Measurements from ENCODE around the gene N4BP2.

DNA sequence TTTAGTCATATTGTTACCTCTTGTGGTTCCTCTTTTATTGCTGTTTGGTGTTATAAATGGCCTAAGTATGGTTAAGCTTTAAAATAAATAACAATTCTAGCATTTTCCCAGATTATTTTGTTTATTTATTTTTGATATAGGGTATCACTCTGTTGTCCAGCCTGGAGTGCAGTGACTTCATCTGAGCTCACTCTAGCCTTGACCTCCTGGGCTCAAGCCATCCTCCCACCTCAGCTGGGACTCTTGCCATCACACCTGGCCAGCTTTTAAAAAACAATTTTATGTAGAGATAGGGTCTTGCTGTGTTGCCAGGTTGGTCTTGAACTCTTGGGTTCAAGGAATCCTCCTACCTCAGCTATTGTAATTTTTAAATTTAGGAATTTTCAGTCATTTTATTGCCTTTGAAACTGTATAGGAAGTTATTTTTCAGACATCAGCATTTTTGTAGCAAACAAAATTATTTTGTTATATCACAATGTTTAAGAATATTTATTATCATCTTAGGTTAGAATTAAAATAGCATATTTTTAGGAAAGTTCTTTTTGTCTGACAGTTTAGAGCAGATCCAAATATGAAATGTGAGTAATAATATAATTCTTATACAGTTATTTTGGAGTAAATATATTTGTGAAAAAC, 73.9 kb downstream of the N4BP2 start:
- TF ChIP-seq, protein P1, sequence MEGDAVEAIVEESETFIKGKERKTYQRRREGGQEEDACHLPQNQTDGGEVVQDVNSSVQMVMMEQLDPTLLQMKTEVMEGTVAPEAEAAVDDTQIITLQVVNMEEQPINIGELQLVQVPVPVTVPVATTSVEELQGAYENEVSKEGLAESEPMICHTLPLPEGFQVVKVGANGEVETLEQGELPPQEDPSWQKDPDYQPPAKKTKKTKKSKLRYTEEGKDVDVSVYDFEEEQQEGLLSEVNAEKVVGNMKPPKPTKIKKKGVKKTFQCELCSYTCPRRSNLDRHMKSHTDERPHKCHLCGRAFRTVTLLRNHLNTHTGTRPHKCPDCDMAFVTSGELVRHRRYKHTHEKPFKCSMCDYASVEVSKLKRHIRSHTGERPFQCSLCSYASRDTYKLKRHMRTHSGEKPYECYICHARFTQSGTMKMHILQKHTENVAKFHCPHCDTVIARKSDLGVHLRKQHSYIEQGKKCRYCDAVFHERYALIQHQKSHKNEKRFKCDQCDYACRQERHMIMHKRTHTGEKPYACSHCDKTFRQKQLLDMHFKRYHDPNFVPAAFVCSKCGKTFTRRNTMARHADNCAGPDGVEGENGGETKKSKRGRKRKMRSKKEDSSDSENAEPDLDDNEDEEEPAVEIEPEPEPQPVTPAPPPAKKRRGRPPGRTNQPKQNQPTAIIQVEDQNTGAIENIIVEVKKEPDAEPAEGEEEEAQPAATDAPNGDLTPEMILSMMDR (IDR thresholded peaks at IDR 0.05; ENCODE audit: insufficient read depth, low read length) = no peak
- TF ChIP-seq SPI1 (IDR thresholded peaks at IDR 0.05; ENCODE audit: borderline replicate concordance, low read depth) = no peak
